ENCODE measurements around the gene SLC16A9. TPM values are rescaled to one million over a fixed set of nuclear protein-coding genes. Genes with fewer than 3 reads are reported as not detected.
A peak's percentile ranks its signal among the peaks of the same experiment; 100 is the strongest.

Gene SLC16A9
- total RNA-seq, 1 donor from 2014 or later = 1.2 TPM

- ChIA-PET POLR2A (no interaction called here), CTCF (interaction anchor here (1.0 kb wide), 1 partner anchor 181 kb away, joined by 3 read pairs; no protein-coding TSS in a partner anchor)
- no peak for ATAC-seq (ENCODE audit: low read depth)
- no peak for TF ChIP-seq CTCF (IDR thresholded peaks at IDR 0.05)
- H3K4me3 Mint-ChIP-seq = no peak overlapping the region
- intact Hi-C loops (cut with micrococcal nuclease) = no loop called here
- peaks cover 2% of the 10 kb centered on the region for H3K27me3 Mint-ChIP-seq
- H3K27ac Mint-ChIP-seq = no peak overlapping the region
- no peaks in the 10 kb centered on the region for H3K36me3 Mint-ChIP-seq (ENCODE audit: low read depth)
- no peaks in the 10 kb centered on the region for H3K9me3 Mint-ChIP-seq
- DNase-seq = no peak
- H3K4me1 Mint-ChIP-seq = peaks cover 3% of the 10 kb centered on the region
Measured at GRCh38 chr10:59628456-59628855, 81.2 kb downstream of the SLC16A9 start.

- TF ChIP-seq CTCF (IDR thresholded peaks at IDR 0.05) = no peak
- intact Hi-C loops (cut with micrococcal nuclease) = loop anchor here (2.0 kb wide), 2 partner anchors 343 to 471 kb away; no protein-coding TSS in a partner anchor
- H3K27ac Mint-ChIP-seq = no peak overlapping the region
- H3K9me3 Mint-ChIP-seq = no peaks in the 10 kb centered on the region
- H3K36me3 Mint-ChIP-seq (ENCODE audit: low read depth) = no peaks in the 10 kb centered on the region
- H3K27me3 Mint-ChIP-seq = no peaks in the 10 kb centered on the region
- DNase-seq (no peak), ATAC-seq (ENCODE audit: low read depth) (no peak)
- peaks cover 3% of the 10 kb centered on the region for H3K4me1 Mint-ChIP-seq
- H3K4me3 Mint-ChIP-seq = no peak overlapping the region
- POLR2A ChIA-PET = no interaction called here
- CTCF ChIA-PET = interaction anchor here (2.2 to 2.3 kb wide), 2 partner anchors 204 to 1022 kb away, joined by 10 to 19 read pairs; no protein-coding TSS in a partner anchor
Measured at GRCh38 chr10:59627366-59628018, 82.2 kb downstream of the SLC16A9 start.

GRCh38 chr10:59626523-59626869 lies 83.2 kb downstream of the SLC16A9 start:
- H3K27ac Mint-ChIP-seq = no peak overlapping the region
- no peaks in the 10 kb centered on the region for H3K36me3 Mint-ChIP-seq (ENCODE audit: low read depth)
- H3K4me1 Mint-ChIP-seq = peaks cover 3% of the 10 kb centered on the region
- H3K4me3 Mint-ChIP-seq = no peak overlapping the region
- no peak for ATAC-seq (ENCODE audit: low read depth)
- ChIA-PET POLR2A (no interaction called here), CTCF (interaction anchor here (0.7 to 4.4 kb wide), 23 partner anchors 8 to 1023 kb away, joined by 3 to 40 read pairs (median 5); partner anchors contain the start of gene CCDC6)
- H3K9me3 Mint-ChIP-seq = no peaks in the 10 kb centered on the region
- intact Hi-C loops (cut with micrococcal nuclease) = loop anchor here (1.0 to 2.0 kb wide), 11 partner anchors 183 to 1021 kb away; no protein-coding TSS in a partner anchor
- no peak for TF ChIP-seq CTCF (IDR thresholded peaks at IDR 0.05)
- no peak for DNase-seq
- no peaks in the 10 kb centered on the region for H3K27me3 Mint-ChIP-seq

GRCh38 chr10:59625721-59626522 lies 83.7 kb downstream of the SLC16A9 start:
- H3K27ac Mint-ChIP-seq = no peak overlapping the region
- H3K27me3 Mint-ChIP-seq = no peaks in the 10 kb centered on the region
- ChIA-PET CTCF (interaction anchor here (0.7 to 4.4 kb wide), 26 partner anchors 9 to 1023 kb away, joined by 3 to 40 read pairs (median 4); partner anchors contain the start of gene CCDC6), POLR2A (no interaction called here)
- ATAC-seq (ENCODE audit: low read depth) = peak; percentile 85
- DNase-seq = no peak
- intact Hi-C loops (cut with micrococcal nuclease) = loop anchor here (1.0 to 2.0 kb wide), 11 partner anchors 183 to 1021 kb away; no protein-coding TSS in a partner anchor
- H3K4me1 Mint-ChIP-seq = peaks cover 3% of the 10 kb centered on the region
- no peaks in the 10 kb centered on the region for H3K36me3 Mint-ChIP-seq (ENCODE audit: low read depth)
- no peaks in the 10 kb centered on the region for H3K9me3 Mint-ChIP-seq
- no peak overlapping the region for H3K4me3 Mint-ChIP-seq
- peak; percentile 42 for TF ChIP-seq CTCF (IDR thresholded peaks at IDR 0.05)

GRCh38 chr10:59624951-59625350 lies 84.7 kb downstream of the SLC16A9 start:
- H3K4me1 Mint-ChIP-seq = peaks cover 3% of the 10 kb centered on the region
- DNase-seq (no peak), ATAC-seq (ENCODE audit: low read depth) (no peak)
- no peak overlapping the region for H3K4me3 Mint-ChIP-seq
- H3K27me3 Mint-ChIP-seq = no peaks in the 10 kb centered on the region
- POLR2A ChIA-PET = no interaction called here
- CTCF ChIA-PET = interaction anchor here (0.8 to 4.4 kb wide), 11 partner anchors 69 to 1024 kb away, joined by 3 to 40 read pairs (median 6); no protein-coding TSS in a partner anchor
- TF ChIP-seq CTCF (IDR thresholded peaks at IDR 0.05) = no peak
- no peaks in the 10 kb centered on the region for H3K36me3 Mint-ChIP-seq (ENCODE audit: low read depth)
- no peak overlapping the region for H3K27ac Mint-ChIP-seq
- intact Hi-C loops (cut with micrococcal nuclease) = no loop called here
- no peaks in the 10 kb centered on the region for H3K9me3 Mint-ChIP-seq

Measured in activated B cell treated with CpG ODN at 0.5 μM for 24 hours (primary cell).